Kidney (tissue), 14 donors: ENCODE results near the gene TEN1. TPM values are rescaled to one million over a fixed set of nuclear protein-coding genes. Genes with fewer than 3 reads are reported as not detected.

Experiments
- DNase-seq, 5 donors: peaks; one replicate each; pipeline ENCODE4 v3.0.0-alpha.2; 2013 to 2020
- FAIRE-seq: peaks from 2 replicates; lab custom pipeline; 2012; peaks lifted over from hg19 to GRCh38; lab: Jason Lieb, UNC
- H3K27ac ChIP-seq, 2 donors: one replicate each; pipeline ENCODE4 v1.7.0; 2013; ENCODE audit warnings: low read depth in 2 of 2, low read length in 2 of 2, inconsistent platforms in 1 of 2
- H3K27me3 ChIP-seq: one replicate; pipeline ENCODE4 v1.7.1; 2013; ENCODE audit warnings: low read length, inconsistent platforms; ENCODE audit not compliant: control insufficient read depth, insufficient read depth
- H3K36me3 ChIP-seq, 3 donors: one replicate each; pipeline versions ENCODE4 v1.7.0 to v1.7.1; 2013; ENCODE audit warnings: low read length in 3 of 3, control low read depth in 1 of 3, inconsistent platforms in 1 of 3; ENCODE audit not compliant: insufficient read depth in 3 of 3, control insufficient read depth in 2 of 3
- H3K4me1 ChIP-seq, 3 donors: one replicate each; pipeline versions ENCODE4 v1.7.0 to v1.7.1; 2013; ENCODE audit warnings: low read length in 3 of 3, inconsistent platforms in 1 of 3, low read depth in 1 of 3; ENCODE audit not compliant: control insufficient read depth in 2 of 3, insufficient read depth in 2 of 3
- H3K4me3 ChIP-seq, 3 donors: one replicate each; pipeline versions ENCODE4 v1.7.0 to v1.8.1; 2013; ENCODE audit warnings: low read length in 3 of 3, control low read depth in 1 of 3, inconsistent platforms in 1 of 3
- H3K9ac ChIP-seq, 3 donors: one replicate each; pipeline versions ENCODE4 v1.7.0 to v1.7.1; 2013; ENCODE audit warnings: low read length in 3 of 3, control low read depth in 1 of 3, inconsistent platforms in 1 of 3
- H3K9me3 ChIP-seq, 3 donors: one replicate each; pipeline versions ENCODE4 v1.7.0 to v1.7.1; 2013; ENCODE audit warnings: low read length in 3 of 3, control low read depth in 1 of 3, inconsistent platforms in 1 of 3; ENCODE audit not compliant: control insufficient read depth in 2 of 3, insufficient read depth in 1 of 3
- CTCF ChIP-seq: IDR thresholded peaks from 3 replicates; pipeline ENCODE4 v1.5.1; 2012; ENCODE audit warnings: mild to moderate bottlenecking, moderate library complexity, borderline replicate concordance; ENCODE audit not compliant: insufficient read depth; ENCODE audit errors: extremely low read depth
- intact Hi-C: fragments of 100-400 bp; cut with DNase I; formaldehyde crosslinking; loops from one replicate; pipeline ENCODE4 v1.11.1; 2022
- polyA plus RNA-seq: library from polyadenylated mRNA; stranded (reverse); fragments of 350-450 nt; fragmentation: Illumina TruSeq; extraction: RNeasy Lipid Tissue Mini Kit (QIAGEN cat#74804); gene quantifications from one replicate; pipeline ENCODE4 v1.2.3, GENCODE V29; 2014; ENCODE audit warnings: low read depth, low replicate concordance; ENCODE audit not compliant: insufficient read depth
- total RNA-seq: library from RNA; stranded (reverse); fragmentation: NEBNext Ultra II Directional; extraction: Animal tissue kit (Norgen Biotek cat#: 25700); gene quantifications from one replicate; pipeline ENCODE4 v1.2.1, GENCODE V29; 2021
- donor health status: control.
- donor health status: control.
- donor health status: control.
- donor health status: control.
- donor health status: control.
- donor health status: DM: yes; HTN: yes; CAD: no.
- donor health status: Normal renal cell carcinoma (clear cell type).

Gene TEN1
- total and polyA plus RNA-seq, 2 donors from 2014 or later: 21.3 to 40.8 TPM

GRCh38 chr17:75996665-75997590, 17.9 kb downstream of the TEN1 start:
- H3K36me3 ChIP-seq: no peaks in the 10 kb centered on the region
- TF ChIP-seq CTCF: no peak
- no peaks in the 10 kb centered on the region for H3K27me3 ChIP-seq
- H3K4me3 ChIP-seq: no peak overlapping the region
- H3K9ac ChIP-seq: peak overlapping the region in 1 of 3 donors; percentile 44
- H3K27ac ChIP-seq: peak overlapping the region; percentile 71 to 88
- intact Hi-C loops: no loop called here
- H3K4me1 ChIP-seq: peaks cover 0 to 6% (median 4%) of the 10 kb centered on the region in 3 donors
- H3K9me3 ChIP-seq: no peaks in the 10 kb centered on the region
- DNase-seq (peak in 4 of 5 donors; percentile 61 to 81 (median 66)), FAIRE-seq (no peak)

GRCh38 chr17:75998327-75998795, 19.3 kb downstream of the TEN1 start:
- DNase-seq (no peak), FAIRE-seq (no peak)
- no peak for TF ChIP-seq CTCF
- Histone ChIP-seq H3K4me1 (peaks cover 0 to 9% (median 6%) of the 10 kb centered on the region in 3 donors), H3K9me3 (no peaks in the 10 kb centered on the region), H3K27me3 (no peaks in the 10 kb centered on the region), H3K27ac (peak overlapping the region in 1 of 2 donors; percentile 43), H3K4me3 (no peak overlapping the region), H3K9ac (peak overlapping the region in 1 of 3 donors; percentile 40), H3K36me3 (no peaks in the 10 kb centered on the region)
- intact Hi-C loops: no loop called here

- H3K27ac ChIP-seq: peak overlapping the region in 1 of 2 donors; percentile 3
- no peaks in the 10 kb centered on the region for H3K27me3 ChIP-seq
- peak in 4 of 5 donors; percentile 45 to 76 (median 64) for DNase-seq
- H3K4me1 ChIP-seq: peaks cover 0 to 9% (median 6%) of the 10 kb centered on the region in 3 donors
- no peak overlapping the region for H3K9ac ChIP-seq
- intact Hi-C loops: loop anchor here (10.0 kb wide), 1 partner anchor 85 kb away; no protein-coding TSS in a partner anchor
- no peaks in the 10 kb centered on the region for H3K36me3 ChIP-seq
- peak; percentile 54 for TF ChIP-seq CTCF
- no peaks in the 10 kb centered on the region for H3K9me3 ChIP-seq
- H3K4me3 ChIP-seq: no peak overlapping the region
- FAIRE-seq: no peak
Observed at GRCh38 chr17:76000016-76000754, 21.1 kb downstream of the TEN1 start.
